ENCODE measurements around the gene TCF3.

DNA sequence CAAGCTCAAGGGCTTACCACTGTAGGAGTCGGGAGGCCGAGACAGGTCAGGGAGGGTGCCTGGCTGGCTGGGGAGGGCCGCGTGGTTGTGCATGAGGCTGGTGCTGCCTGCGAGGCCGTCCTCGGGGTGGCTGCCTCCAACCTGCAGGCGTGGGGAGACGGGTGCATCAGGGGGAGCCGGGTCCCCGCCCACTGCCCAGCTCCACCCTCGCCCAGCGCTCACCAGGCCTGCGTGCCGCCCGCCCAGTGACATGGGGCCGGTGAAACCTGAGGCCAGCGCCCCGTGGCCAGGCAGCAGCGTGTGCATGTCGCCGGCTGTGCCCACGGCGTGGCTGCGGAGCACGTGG is 33.3 kb downstream of the TCF3 start:
- TF ChIP-seq POLR2A (IDR thresholded peaks at IDR 0.05), result no peak
- TF ChIP-seq, protein P1, sequence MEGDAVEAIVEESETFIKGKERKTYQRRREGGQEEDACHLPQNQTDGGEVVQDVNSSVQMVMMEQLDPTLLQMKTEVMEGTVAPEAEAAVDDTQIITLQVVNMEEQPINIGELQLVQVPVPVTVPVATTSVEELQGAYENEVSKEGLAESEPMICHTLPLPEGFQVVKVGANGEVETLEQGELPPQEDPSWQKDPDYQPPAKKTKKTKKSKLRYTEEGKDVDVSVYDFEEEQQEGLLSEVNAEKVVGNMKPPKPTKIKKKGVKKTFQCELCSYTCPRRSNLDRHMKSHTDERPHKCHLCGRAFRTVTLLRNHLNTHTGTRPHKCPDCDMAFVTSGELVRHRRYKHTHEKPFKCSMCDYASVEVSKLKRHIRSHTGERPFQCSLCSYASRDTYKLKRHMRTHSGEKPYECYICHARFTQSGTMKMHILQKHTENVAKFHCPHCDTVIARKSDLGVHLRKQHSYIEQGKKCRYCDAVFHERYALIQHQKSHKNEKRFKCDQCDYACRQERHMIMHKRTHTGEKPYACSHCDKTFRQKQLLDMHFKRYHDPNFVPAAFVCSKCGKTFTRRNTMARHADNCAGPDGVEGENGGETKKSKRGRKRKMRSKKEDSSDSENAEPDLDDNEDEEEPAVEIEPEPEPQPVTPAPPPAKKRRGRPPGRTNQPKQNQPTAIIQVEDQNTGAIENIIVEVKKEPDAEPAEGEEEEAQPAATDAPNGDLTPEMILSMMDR (IDR thresholded peaks at IDR 0.05), result no peak

Data from adrenal gland (tissue), 5 donors.